Measurements from ENCODE around the gene SUGCT.

SUGCT gene

DNA sequence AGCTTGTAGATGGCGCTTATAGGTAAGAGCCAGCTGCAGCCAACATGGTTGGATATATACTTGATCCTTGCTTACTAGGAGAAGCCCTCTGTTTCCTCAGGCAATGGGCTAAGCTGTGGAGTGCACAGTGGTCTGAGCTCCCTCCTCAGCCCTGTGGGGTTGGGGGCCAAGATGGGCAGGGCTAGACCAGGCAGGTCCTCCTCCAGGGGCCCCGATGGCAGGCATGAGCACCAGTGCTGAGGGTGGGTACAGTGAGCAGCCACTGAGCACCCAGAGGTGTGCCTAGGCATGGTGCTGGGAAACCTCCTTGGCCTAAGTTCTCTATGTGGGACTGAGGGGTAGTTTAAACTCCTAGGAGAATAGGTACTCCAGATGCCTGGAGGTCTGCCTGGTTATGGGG is 680.2 kb downstream of the SUGCT start:
- TF ChIP-seq, protein P1, sequence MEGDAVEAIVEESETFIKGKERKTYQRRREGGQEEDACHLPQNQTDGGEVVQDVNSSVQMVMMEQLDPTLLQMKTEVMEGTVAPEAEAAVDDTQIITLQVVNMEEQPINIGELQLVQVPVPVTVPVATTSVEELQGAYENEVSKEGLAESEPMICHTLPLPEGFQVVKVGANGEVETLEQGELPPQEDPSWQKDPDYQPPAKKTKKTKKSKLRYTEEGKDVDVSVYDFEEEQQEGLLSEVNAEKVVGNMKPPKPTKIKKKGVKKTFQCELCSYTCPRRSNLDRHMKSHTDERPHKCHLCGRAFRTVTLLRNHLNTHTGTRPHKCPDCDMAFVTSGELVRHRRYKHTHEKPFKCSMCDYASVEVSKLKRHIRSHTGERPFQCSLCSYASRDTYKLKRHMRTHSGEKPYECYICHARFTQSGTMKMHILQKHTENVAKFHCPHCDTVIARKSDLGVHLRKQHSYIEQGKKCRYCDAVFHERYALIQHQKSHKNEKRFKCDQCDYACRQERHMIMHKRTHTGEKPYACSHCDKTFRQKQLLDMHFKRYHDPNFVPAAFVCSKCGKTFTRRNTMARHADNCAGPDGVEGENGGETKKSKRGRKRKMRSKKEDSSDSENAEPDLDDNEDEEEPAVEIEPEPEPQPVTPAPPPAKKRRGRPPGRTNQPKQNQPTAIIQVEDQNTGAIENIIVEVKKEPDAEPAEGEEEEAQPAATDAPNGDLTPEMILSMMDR (IDR thresholded peaks at IDR 0.05; ENCODE audit: low read depth, low read length): no peak
- Histone ChIP-seq H3K9me3 (no peaks in the 10 kb centered on the region), H3K36me3 (no peaks in the 10 kb centered on the region), H3K4me1 (no peaks in the 10 kb centered on the region), H3K27me3 (no peaks in the 10 kb centered on the region), H3K4me3 (ENCODE audit: low read depth, low read length) (no peak overlapping the region)
- DNase-seq: no peak

DNA sequence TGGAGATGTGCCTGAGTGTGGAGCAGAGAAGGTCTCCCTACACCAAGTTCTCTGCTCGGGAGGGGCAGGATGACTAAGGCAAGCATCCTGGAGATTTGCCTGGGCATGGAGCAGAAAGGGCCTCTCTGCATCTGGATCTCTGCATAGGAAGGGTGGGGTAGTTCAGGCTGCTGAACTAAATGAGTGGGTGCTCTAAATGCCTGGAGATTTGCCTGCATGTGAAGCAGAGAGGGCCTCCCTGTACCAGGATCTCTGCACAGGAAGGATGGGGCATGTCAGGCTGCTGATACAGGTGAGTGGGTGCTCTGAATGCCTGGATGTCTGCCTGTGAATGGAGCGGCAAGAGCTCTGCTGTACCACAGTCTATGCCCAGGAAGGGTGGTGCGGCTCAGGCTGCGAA is 680.7 kb downstream of the SUGCT start:
- no peaks in the 10 kb centered on the region for H3K36me3 ChIP-seq
- no peak for DNase-seq
- TF ChIP-seq, protein P1 (IDR thresholded peaks at IDR 0.05; ENCODE audit: low read depth, low read length): no peak
- no peak overlapping the region for H3K4me3 ChIP-seq (ENCODE audit: low read depth, low read length)
- no peaks in the 10 kb centered on the region for H3K4me1 ChIP-seq
- no peaks in the 10 kb centered on the region for H3K9me3 ChIP-seq
- no peaks in the 10 kb centered on the region for H3K27me3 ChIP-seq

DNA sequence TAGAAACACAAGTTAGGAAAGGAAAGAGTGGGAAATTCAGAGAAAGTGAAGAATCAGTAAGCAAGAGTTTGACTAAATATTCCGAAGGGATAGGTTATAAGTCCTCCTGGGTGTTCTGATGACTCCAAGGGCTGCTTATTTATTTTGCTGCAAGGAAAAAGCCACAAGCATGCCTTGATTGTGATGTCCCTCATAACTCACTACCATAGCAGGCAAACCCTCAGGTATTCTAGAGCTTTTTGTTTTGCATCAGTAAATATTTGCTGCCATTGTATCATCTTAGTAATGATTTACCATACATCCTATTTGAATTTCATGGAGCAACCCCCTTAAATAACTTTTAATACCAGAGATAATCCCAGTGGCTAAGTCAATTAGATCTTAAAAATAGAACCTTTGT is 688.1 kb downstream of the SUGCT start:
- no peaks in the 10 kb centered on the region for H3K36me3 ChIP-seq
- no peaks in the 10 kb centered on the region for H3K27me3 ChIP-seq
- TF ChIP-seq, protein P1 (IDR thresholded peaks at IDR 0.05; ENCODE audit: low read depth, low read length): no peak
- no peaks in the 10 kb centered on the region for H3K4me1 ChIP-seq
- no peak for DNase-seq
- no peaks in the 10 kb centered on the region for H3K9me3 ChIP-seq
- no peak overlapping the region for H3K4me3 ChIP-seq (ENCODE audit: low read depth, low read length)

DNA sequence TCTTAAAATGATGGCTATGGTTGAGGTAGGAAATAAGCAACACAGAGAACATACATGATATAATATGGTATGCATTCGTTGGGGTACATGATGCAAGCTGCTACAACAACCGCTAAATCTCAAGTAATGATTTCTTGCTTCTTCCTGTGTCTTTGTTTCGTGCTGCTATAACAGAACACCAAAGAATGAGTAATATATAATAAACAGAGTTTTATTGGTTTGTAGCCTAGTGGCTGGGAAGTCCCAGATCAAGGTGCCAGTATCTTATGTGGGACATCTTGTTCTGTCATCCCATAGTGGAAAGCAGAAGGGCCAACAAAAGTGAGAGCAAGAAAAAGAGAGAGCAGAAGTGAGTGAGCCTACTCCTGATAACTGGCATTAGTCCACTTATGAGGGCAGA is 689.7 kb downstream of the SUGCT start:
- TF ChIP-seq, protein P1 (IDR thresholded peaks at IDR 0.05; ENCODE audit: low read depth, low read length): no peak
- Histone ChIP-seq H3K4me1 (no peaks in the 10 kb centered on the region), H3K4me3 (ENCODE audit: low read depth, low read length) (no peak overlapping the region), H3K36me3 (no peaks in the 10 kb centered on the region), H3K27me3 (no peaks in the 10 kb centered on the region), H3K9me3 (no peaks in the 10 kb centered on the region)
- no peak for DNase-seq

DNA sequence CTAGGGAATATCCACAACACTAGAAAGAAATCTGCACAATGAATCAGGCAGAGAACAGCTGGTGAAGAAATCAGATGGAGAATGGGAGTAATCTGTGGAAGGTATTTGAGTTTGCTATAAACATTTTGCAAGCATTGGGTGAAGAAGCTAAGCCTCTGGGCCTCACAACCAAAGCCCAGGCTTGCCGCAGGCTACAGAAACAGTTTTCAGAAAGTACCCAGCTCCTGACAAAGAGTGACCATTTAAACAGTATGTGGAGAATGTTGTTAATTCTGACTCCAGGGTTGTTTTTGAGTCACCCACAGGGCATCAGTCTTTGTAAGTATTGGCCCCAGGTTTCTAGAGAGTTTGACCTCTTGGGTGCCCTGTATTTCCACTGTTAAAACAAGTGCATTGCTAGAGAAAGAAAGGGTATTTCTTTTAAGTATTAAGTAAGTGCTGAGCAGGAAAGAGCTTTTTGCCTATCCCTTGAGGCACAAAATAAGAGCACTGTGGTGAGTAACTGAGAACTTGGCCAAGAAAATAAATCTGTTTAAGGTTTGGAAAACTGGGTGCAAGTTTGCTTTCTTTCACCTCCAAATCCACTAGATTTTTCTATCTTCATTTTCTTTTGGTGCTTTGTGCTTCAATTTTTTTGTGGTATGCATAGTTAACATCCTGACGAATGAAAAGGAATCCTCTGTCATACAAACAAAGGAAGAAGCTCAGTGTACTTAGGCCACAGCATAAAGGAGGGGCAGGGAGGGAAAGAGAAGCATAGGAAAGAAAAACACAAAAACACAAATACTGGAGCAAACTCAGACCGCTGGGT is 691.8 kb downstream of the SUGCT start:
- H3K4me1 ChIP-seq: no peaks in the 10 kb centered on the region
- H3K27me3 ChIP-seq: no peaks in the 10 kb centered on the region
- H3K9me3 ChIP-seq: no peaks in the 10 kb centered on the region
- H3K36me3 ChIP-seq: no peaks in the 10 kb centered on the region
- TF ChIP-seq, protein P1 (IDR thresholded peaks at IDR 0.05; ENCODE audit: low read depth, low read length): no peak
- no peak for DNase-seq
- no peak overlapping the region for H3K4me3 ChIP-seq (ENCODE audit: low read depth, low read length)

Data from BE2C (cell line).